Activated B cell treated with CpG ODN at 0.5 μM for 24 hours (primary cell): Measurements from ENCODE around the gene PALLD. TPM values are rescaled to one million over a fixed set of nuclear protein-coding genes. Genes with fewer than 3 reads are reported as not detected.

Source experiments
- ATAC-seq: fragments of 200-7000 bp; cut with Tn5 transposase; one replicate; pipeline ENCODE4 v1.10.0; 2021; ENCODE audit warnings: low read depth, mild to moderate bottlenecking, moderate library complexity
- CTCF ChIA-PET: fragments of 350-600 bp; sonication (Branson Sonifier 250); formaldehyde crosslinking; loops from one replicate; lab custom pipeline; 2021; ENCODE audit warnings: antibody characterized with exemption; lab: Charles Lee
- POLR2A ChIA-PET: fragments of 350-600 bp; sonication (Branson Sonifier 250); formaldehyde crosslinking; loops from one replicate; lab custom pipeline; 2021; ENCODE audit warnings: antibody characterized with exemption; lab: Charles Lee
- DNase-seq: peaks from one replicate; pipeline ENCODE4 v3.0.0; 2022
- H3K27ac Mint-ChIP-seq: one replicate; pipeline ENCODE4 v1.8.0; 2020; ENCODE audit warnings: mixed read lengths
- H3K27me3 Mint-ChIP-seq: one replicate; pipeline ENCODE4 v1.8.0; 2021; ENCODE audit warnings: mixed read lengths
- H3K36me3 Mint-ChIP-seq: one replicate; pipeline ENCODE4 v1.8.0; 2021; ENCODE audit warnings: low read depth, mixed read lengths
- H3K4me1 Mint-ChIP-seq: one replicate; pipeline ENCODE4 v1.8.0; 2021; ENCODE audit warnings: mixed read lengths
- H3K4me3 Mint-ChIP-seq: one replicate; pipeline ENCODE4 v1.8.0; 2020; ENCODE audit warnings: mild to moderate bottlenecking, mixed read lengths
- H3K9me3 Mint-ChIP-seq: one replicate; pipeline ENCODE4 v1.8.0; 2020; ENCODE audit warnings: mixed read lengths
- intact Hi-C: fragments of 100-400 bp; cut with micrococcal nuclease; formaldehyde crosslinking; loops from one replicate; pipeline ENCODE4 v1.15.1; 2024
- total RNA-seq: library from RNA; stranded (reverse); gene quantifications from 2 replicates; pipeline ENCODE4 v1.2.3, GENCODE V29; 2022
- TF ChIP-seq, protein P1 (sequence below): fragments of 200-600 bp; IDR thresholded peaks from one replicate; pipeline ENCODE4 v1.8.0; 2022; ENCODE audit warnings: antibody characterized with exemption, mild to moderate bottlenecking

Gene PALLD
- total RNA-seq, 1 donor from 2014 or later = 0.44 TPM

GRCh38 chr4:168605411-168605810 is 108.6 kb downstream of the PALLD start:
- TF ChIP-seq, protein P1, sequence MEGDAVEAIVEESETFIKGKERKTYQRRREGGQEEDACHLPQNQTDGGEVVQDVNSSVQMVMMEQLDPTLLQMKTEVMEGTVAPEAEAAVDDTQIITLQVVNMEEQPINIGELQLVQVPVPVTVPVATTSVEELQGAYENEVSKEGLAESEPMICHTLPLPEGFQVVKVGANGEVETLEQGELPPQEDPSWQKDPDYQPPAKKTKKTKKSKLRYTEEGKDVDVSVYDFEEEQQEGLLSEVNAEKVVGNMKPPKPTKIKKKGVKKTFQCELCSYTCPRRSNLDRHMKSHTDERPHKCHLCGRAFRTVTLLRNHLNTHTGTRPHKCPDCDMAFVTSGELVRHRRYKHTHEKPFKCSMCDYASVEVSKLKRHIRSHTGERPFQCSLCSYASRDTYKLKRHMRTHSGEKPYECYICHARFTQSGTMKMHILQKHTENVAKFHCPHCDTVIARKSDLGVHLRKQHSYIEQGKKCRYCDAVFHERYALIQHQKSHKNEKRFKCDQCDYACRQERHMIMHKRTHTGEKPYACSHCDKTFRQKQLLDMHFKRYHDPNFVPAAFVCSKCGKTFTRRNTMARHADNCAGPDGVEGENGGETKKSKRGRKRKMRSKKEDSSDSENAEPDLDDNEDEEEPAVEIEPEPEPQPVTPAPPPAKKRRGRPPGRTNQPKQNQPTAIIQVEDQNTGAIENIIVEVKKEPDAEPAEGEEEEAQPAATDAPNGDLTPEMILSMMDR = no peak
- H3K4me3 Mint-ChIP-seq = no peak overlapping the region
- no peak overlapping the region for H3K27ac Mint-ChIP-seq
- no peaks in the 10 kb centered on the region for H3K36me3 Mint-ChIP-seq
- no peaks in the 10 kb centered on the region for H3K4me1 Mint-ChIP-seq
- intact Hi-C loops = no loop called here
- ChIA-PET CTCF (no interaction called here), POLR2A (no interaction called here)
- H3K9me3 Mint-ChIP-seq = no peaks in the 10 kb centered on the region
- ATAC-seq = no peak
- DNase-seq = no peak
- peaks cover 2% of the 10 kb centered on the region for H3K27me3 Mint-ChIP-seq

DNA sequence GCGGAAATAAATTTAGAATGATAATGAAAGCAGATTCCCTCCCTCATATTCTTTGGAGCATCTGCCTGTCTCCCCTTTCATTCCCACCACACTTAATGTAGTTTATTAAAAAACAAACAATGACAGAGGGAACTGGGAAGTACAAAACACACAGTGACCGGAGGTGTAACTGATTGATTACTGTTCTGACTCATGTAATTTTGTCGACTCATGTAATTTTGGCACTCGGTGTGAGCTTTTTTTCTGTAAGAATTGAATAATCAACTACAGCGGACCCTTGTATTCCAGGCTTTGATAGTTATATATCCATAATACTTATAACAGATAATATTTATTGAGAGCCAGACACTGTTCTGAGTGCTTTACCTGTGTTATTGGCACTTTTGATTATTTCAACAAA is 110.4 kb downstream of the PALLD start:
- H3K36me3 Mint-ChIP-seq = no peaks in the 10 kb centered on the region
- H3K9me3 Mint-ChIP-seq = no peaks in the 10 kb centered on the region

GRCh38 chr4:168608771-168609170 is 111.9 kb downstream of the PALLD start:
- Mint-ChIP-seq H3K4me1 (no peaks in the 10 kb centered on the region), H3K36me3 (no peaks in the 10 kb centered on the region), H3K9me3 (no peaks in the 10 kb centered on the region), H3K4me3 (no peak overlapping the region), H3K27ac (no peak overlapping the region), H3K27me3 (peaks cover 4% of the 10 kb centered on the region)
- ChIA-PET POLR2A (no interaction called here), CTCF (no interaction called here)
- ATAC-seq = no peak
- intact Hi-C loops = no loop called here
- DNase-seq = no peak
- TF ChIP-seq, protein P1 = no peak

More for the DNA sequence above, 110.4 kb downstream of the PALLD start:
- ChIA-PET POLR2A (no interaction called here), CTCF (no interaction called here)
- intact Hi-C loops = no loop called here
- no peaks in the 10 kb centered on the region for H3K4me1 Mint-ChIP-seq
- TF ChIP-seq, protein P1 = no peak
- no peak overlapping the region for H3K27ac Mint-ChIP-seq
- DNase-seq (no peak), ATAC-seq (no peak)
- H3K27me3 Mint-ChIP-seq = peaks cover 4% of the 10 kb centered on the region
- H3K4me3 Mint-ChIP-seq = no peak overlapping the region

- Mint-ChIP-seq H3K27me3 (peaks cover 4% of the 10 kb centered on the region), H3K36me3 (no peaks in the 10 kb centered on the region), H3K4me3 (no peak overlapping the region), H3K27ac (no peak overlapping the region), H3K4me1 (no peaks in the 10 kb centered on the region), H3K9me3 (no peaks in the 10 kb centered on the region)
- DNase-seq (no peak), ATAC-seq (no peak)
- ChIA-PET CTCF (no interaction called here), POLR2A (no interaction called here)
- intact Hi-C loops = no loop called here
- TF ChIP-seq, protein P1 = no peak
These were observed 112.5 kb downstream of the PALLD start for GRCh38 chr4:168609369-168609768.

DNA sequence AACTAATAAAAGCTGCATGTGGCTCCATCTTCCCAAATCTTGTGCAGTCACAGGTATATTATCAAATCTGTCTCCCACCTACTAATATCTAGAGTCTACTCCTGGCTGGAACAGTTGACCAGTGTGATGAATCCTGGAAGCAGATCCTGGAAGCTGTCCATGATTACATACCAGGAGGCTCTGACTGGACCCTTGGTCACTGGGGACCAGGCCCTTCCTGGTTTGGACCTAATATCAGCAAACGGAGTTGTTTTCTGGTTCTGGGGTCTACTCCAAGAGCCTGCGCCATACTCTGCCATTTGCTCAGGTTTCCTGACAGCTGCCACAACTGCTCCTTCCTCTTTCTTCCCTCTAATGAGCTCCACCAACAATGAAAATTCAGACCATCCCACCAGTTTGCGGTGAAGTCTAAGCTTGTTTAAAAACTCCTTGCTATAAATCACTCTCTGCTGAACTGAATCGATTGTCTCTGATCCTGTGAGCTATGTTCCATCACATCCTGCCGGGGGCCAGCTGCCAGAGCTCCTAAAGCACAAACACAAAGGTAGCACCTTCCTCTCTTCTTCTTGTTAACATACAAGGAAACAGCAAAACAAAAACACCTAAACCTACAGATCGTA is 114.2 kb downstream of the PALLD start:
- H3K9me3 Mint-ChIP-seq = no peaks in the 10 kb centered on the region
- H3K4me1 Mint-ChIP-seq = no peaks in the 10 kb centered on the region
- no peaks in the 10 kb centered on the region for H3K36me3 Mint-ChIP-seq
- CTCF ChIA-PET = no interaction called here
- POLR2A ChIA-PET = no interaction called here
- H3K4me3 Mint-ChIP-seq = no peak overlapping the region
- DNase-seq (no peak), ATAC-seq (no peak)
- TF ChIP-seq, protein P1 = no peak
- H3K27me3 Mint-ChIP-seq = peaks cover 4% of the 10 kb centered on the region
- intact Hi-C loops = no loop called here
- no peak overlapping the region for H3K27ac Mint-ChIP-seq
